OCI-LY3 (cell line): Measurements from ENCODE around the gene CNPY4.
"Not testable (repeated sequence)": the region's sequence is repeated elsewhere in the genome, so short reads cannot be mapped to it uniquely, and the experiment has no call there.

Source experiments
- H2AFZ ChIP-seq: fragments of 200-600, 300-600 bp; shearing (Covaris generic); 2 replicates; pipeline ENCODE4 v1.6.0; 2014; ENCODE audit warnings: antibody characterized with exemption, low read depth, low read length
- H3K27ac ChIP-seq: fragments of 200-600, 300-600 bp; sonication (generic); 2 replicates; pipeline ENCODE4 v1.5.1; 2014; ENCODE audit warnings: mild to moderate bottlenecking, low read length, moderate library complexity, mixed read lengths
- H3K27me3 ChIP-seq: fragments of 200-600, 300-600 bp; sonication (generic); 2 replicates; pipeline ENCODE4 v1.6.1; 2014; ENCODE audit warnings: low read depth, low read length, mixed read lengths
- H3K36me3 ChIP-seq: fragments of 200-600, 300-600 bp; sonication (generic); replicated peaks from 2 replicates; pipeline ENCODE3; 2014; ENCODE audit warnings: low read depth, low read length, mixed read lengths
- H3K4me1 ChIP-seq: fragments of 300-600, 200-600 bp; sonication (generic); 2 replicates; pipeline ENCODE4 v1.6.1; 2014; ENCODE audit warnings: low read length, mixed read lengths
- H3K4me2 ChIP-seq: fragments of 200-600, 300-600 bp; sonication (generic); 2 replicates; pipeline ENCODE4 v1.6.1; 2014; ENCODE audit warnings: low read length, mixed read lengths
- H3K4me3 ChIP-seq: fragments of 300-600, 200-600 bp; sonication (generic); 2 replicates; pipeline ENCODE4 v1.5.1; 2014; ENCODE audit warnings: antibody characterized with exemption, mild to moderate bottlenecking, low read length, moderate library complexity
- H3K79me2 ChIP-seq: fragments of 300-600, 200-600 bp; shearing (Covaris generic); 2 replicates; pipeline ENCODE4 v1.6.1; 2014; ENCODE audit warnings: mild to moderate bottlenecking, low read length, mixed read lengths
- H3K9ac ChIP-seq: fragments of 300-600, 200-600 bp; shearing (Covaris generic); 2 replicates; pipeline ENCODE4 v1.6.0; 2014; ENCODE audit warnings: mild to moderate bottlenecking, low read length, moderate library complexity
- H3K9me3 ChIP-seq: fragments of 200-600, 300-600 bp; shearing (Covaris generic); 2 replicates; pipeline ENCODE4 v1.6.1; 2014; ENCODE audit warnings: low read length, mixed read lengths; ENCODE audit not compliant: insufficient read depth
- H4K20me1 ChIP-seq: fragments of 200-600, 300-600 bp; sonication (generic); 2 replicates; pipeline ENCODE4 v1.6.1; 2016; ENCODE audit warnings: low read length, mixed read lengths; ENCODE audit not compliant: insufficient read depth
- EZH2phosphoT487 ChIP-seq: fragments of 200-600 bp; shearing (Covaris generic); IDR thresholded peaks from 2 replicates; pipeline ENCODE4 v1.6.1; 2018; ENCODE audit warnings: antibody characterized with exemption, mixed run types, low read depth
- TF ChIP-seq, protein P1 (sequence below): fragments of 200-600, 300-600 bp; sonication (generic); IDR thresholded peaks from 2 replicates; pipeline ENCODE4 v1.5.1; 2014; ENCODE audit warnings: antibody characterized with exemption, low read length, low read depth

The CNPY4 gene

DNA sequence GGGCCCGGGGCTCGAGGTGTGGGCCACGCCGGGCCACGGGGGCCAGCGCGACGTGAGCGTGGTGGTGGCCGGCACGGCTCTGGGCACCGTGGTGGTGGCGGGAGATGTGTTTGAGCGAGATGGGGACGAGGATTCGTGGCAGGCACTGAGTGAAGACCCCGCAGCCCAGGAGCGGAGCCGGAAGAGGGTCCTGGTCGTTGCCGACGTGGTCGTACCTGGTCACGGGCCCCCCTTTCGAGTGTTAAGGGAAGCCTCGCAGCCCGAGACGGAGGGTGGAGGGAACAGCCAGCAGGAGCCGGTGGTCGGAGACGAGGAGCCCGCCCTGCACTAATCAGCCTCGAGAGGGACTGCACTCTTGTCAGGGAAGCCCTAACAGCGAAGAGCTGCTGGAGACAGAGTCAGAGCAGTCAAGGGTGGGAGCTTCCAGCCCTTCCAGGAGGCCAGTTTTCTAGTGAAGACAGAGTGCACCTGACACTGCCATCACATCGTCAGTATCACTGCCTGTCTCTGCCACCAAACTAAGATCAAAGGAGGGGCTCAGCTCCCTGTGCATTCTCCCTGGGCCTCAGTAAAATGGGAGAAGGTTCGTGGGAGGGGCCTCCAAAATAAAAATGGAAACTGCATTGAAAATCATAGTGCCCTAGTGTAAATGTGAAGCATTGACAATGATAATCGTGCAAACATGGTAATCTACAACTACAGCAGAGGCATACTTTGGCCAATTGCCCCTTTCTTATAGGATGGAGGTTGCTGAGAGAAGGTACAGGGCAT is 8.6 kb downstream of the CNPY4 start:
- peaks cover 19% of the 10 kb centered on the region for H3K4me1 ChIP-seq

DNA sequence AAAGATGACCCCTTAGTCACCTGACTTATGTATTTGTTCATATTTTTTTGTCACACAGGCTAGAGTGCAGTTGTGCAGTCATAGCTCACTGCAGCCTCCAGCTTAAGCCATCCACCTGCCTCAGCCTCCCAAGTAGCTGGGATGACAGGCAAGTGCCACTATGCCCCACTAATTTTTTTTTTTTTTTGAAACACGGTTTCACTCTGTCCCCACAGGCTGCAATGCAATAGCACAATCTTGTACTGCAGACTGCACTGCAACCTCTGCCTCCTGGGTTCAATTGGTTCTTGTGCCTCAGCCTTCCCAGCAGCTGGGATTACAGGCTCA is 9.2 kb downstream of the CNPY4 start:
- Histone ChIP-seq H3K4me1 (peaks cover 19% of the 10 kb centered on the region), H2AFZ (no peak overlapping the region), H3K27me3 (no peaks in the 10 kb centered on the region)

More for the DNA sequence above, 8.6 kb downstream of the CNPY4 start:
- peak overlapping the region; percentile 96 for H3K9ac ChIP-seq
- peak overlapping the region; percentile 81 for H2AFZ ChIP-seq
- H4K20me1 ChIP-seq = no peaks in the 10 kb centered on the region
- H3K4me2 ChIP-seq = peak overlapping the region; percentile 90
- H3K27ac ChIP-seq = peak overlapping the region; percentile 94
- TF ChIP-seq EZH2phosphoT487 = no peak
- TF ChIP-seq, protein P1, sequence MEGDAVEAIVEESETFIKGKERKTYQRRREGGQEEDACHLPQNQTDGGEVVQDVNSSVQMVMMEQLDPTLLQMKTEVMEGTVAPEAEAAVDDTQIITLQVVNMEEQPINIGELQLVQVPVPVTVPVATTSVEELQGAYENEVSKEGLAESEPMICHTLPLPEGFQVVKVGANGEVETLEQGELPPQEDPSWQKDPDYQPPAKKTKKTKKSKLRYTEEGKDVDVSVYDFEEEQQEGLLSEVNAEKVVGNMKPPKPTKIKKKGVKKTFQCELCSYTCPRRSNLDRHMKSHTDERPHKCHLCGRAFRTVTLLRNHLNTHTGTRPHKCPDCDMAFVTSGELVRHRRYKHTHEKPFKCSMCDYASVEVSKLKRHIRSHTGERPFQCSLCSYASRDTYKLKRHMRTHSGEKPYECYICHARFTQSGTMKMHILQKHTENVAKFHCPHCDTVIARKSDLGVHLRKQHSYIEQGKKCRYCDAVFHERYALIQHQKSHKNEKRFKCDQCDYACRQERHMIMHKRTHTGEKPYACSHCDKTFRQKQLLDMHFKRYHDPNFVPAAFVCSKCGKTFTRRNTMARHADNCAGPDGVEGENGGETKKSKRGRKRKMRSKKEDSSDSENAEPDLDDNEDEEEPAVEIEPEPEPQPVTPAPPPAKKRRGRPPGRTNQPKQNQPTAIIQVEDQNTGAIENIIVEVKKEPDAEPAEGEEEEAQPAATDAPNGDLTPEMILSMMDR = no peak
- H3K79me2 ChIP-seq = peaks cover 17% of the 10 kb centered on the region
- H3K36me3 ChIP-seq = peaks cover 7% of the 10 kb centered on the region
- peak overlapping the region; percentile 97 for H3K4me3 ChIP-seq
- no peaks in the 10 kb centered on the region for H3K27me3 ChIP-seq
- no peaks in the 10 kb centered on the region for H3K9me3 ChIP-seq

DNA sequence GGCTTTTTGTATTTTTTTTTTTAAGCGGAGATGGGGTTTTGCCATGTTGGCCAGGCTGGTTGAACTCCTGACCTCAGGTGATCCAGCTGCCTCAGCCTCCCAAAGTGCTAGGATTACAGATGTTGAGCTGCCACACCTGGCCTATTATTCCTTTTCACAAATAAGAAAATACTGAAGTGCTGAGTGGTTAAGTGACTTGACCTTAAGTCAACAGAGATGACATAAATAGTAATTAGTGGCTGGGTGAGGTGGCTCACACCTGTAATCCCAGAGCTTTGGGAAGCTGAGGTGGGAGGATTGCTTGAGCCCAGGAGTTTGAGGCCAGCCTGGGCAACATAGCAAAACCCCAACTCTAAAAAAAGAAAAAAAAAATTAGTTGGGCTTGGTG is 10.8 kb downstream of the CNPY4 start:
- not testable (repeated sequence) for H3K4me2 ChIP-seq, H3K27me3 ChIP-seq, H2AFZ ChIP-seq

More for the DNA sequence above, 9.2 kb downstream of the CNPY4 start:
- no peak overlapping the region for H3K27ac ChIP-seq
- peaks cover 7% of the 10 kb centered on the region for H3K36me3 ChIP-seq
- H3K9me3 ChIP-seq = no peaks in the 10 kb centered on the region
- H3K9ac ChIP-seq = peak overlapping the region; percentile 96; the same call in 1 of the 2 replicates
- H3K4me2 ChIP-seq = peak overlapping the region; percentile 90
- no peaks in the 10 kb centered on the region for H4K20me1 ChIP-seq
- H3K79me2 ChIP-seq = peaks cover 17% of the 10 kb centered on the region
- TF ChIP-seq, protein P1 = no peak
- no peak for TF ChIP-seq EZH2phosphoT487
- H3K4me3 ChIP-seq = peak overlapping the region; percentile 97

DNA sequence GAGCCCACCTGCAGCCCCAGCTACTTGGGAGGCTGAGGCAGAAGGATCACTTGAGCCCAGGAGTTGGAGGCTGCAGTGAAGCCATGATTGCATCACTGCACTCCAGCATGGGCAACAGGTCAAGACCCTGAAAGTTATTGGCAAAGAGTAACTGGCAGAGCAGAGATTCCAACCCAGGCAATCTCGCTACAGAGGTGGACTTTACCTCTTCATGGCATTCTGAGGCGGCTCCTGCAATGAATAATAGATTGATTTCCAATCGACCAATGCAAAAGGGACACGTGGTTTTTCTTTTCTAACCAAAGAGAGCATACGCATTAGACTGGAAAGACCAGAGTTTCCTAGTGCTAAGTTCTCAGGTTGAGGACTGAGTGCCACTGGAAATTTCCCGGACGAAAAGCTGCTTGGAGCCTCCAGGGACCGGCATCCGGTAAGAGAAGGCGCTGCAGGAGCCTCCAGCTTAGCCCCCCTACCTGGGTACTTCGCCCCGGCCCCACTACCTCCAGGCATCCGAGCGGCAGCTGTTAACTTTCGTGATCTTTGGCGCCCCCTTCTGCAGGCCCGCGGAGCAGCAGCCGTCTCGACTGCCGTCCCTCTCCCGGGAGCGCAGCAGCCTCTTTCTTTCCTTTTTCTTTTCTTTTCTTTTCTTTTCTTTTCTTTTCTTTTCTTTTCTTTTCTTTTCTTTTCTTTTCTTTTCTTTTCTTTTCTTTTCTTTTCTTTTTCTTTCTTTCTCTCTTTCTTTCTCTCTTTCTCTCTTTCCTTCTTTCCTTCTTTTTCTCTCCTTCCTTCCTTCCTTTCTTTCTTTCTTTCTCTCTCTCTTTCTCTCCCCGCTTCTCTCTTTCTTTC is 11.4 kb downstream of the CNPY4 start:
- H3K4me2 ChIP-seq = peak overlapping the region; percentile 84
- H3K79me2 ChIP-seq = peaks cover 12% of the 10 kb centered on the region
- peak overlapping the region; percentile 43 for H3K9ac ChIP-seq
- H4K20me1 ChIP-seq = no peaks in the 10 kb centered on the region
- TF ChIP-seq, protein P1 = peak; percentile 70
- no peak for TF ChIP-seq EZH2phosphoT487
- no peak overlapping the region for H3K27ac ChIP-seq
- no peaks in the 10 kb centered on the region for H3K36me3 ChIP-seq
- H3K27me3 ChIP-seq = no peaks in the 10 kb centered on the region
- H3K4me1 ChIP-seq = peaks cover 13% of the 10 kb centered on the region
- H3K9me3 ChIP-seq = no peaks in the 10 kb centered on the region
- peak overlapping the region; percentile 68 for H3K4me3 ChIP-seq
- H2AFZ ChIP-seq = peak overlapping the region; percentile 87; the same call in 1 of the 2 replicates

More for the DNA sequence above, 10.8 kb downstream of the CNPY4 start:
- not testable (repeated sequence) for H3K9me3 ChIP-seq, H3K9ac ChIP-seq, H3K36me3 ChIP-seq, H4K20me1 ChIP-seq, H3K27ac ChIP-seq, H3K4me3 ChIP-seq
- Histone ChIP-seq H3K79me2 (peaks cover 17% of the 10 kb centered on the region), H3K4me1 (peaks cover 18% of the 10 kb centered on the region)
